Activated T-helper 1 cell treated with anti-CD3 and anti-CD28 coated beads, Interleukin-12 subunit alpha, Interleukin-12 subunit beta, Interleukin-2, Interleukin-4 antibody, amounts not matched to agents 30 ng/mL and 10 ng/mL and 1 ng/mL, durations not matched to agents 14 hours and 24 hours and 36 hours (primary cell): ENCODE measurements around the gene SYNM. TPM values are rescaled to one million over a fixed set of nuclear protein-coding genes. Genes with fewer than 3 reads are reported as not detected.

Source experiments
- DNase-seq: peaks from one replicate; pipeline ENCODE4 v3.0.0; 2021; ENCODE audit warnings: low spot score
- H3K27ac Mint-ChIP-seq: one replicate; pipeline ENCODE4 v1.8.0; 2021; ENCODE audit warnings: mild to moderate bottlenecking, mixed read lengths
- H3K27me3 Mint-ChIP-seq: one replicate; pipeline ENCODE4 v1.8.0; 2022; ENCODE audit warnings: mild to moderate bottlenecking, moderate library complexity, mixed read lengths; ENCODE audit not compliant: insufficient read depth
- H3K36me3 Mint-ChIP-seq: one replicate; pipeline ENCODE4 v1.8.0; 2021; ENCODE audit warnings: low read depth, mixed read lengths
- H3K4me1 Mint-ChIP-seq: one replicate; pipeline ENCODE4 v1.8.0; 2021; ENCODE audit warnings: low read depth, mixed read lengths
- H3K4me3 Mint-ChIP-seq: one replicate; pipeline ENCODE4 v1.8.0; 2021; ENCODE audit warnings: mild to moderate bottlenecking, moderate library complexity, mixed read lengths
- H3K9me3 Mint-ChIP-seq: one replicate; pipeline ENCODE4 v1.8.0; 2021; ENCODE audit warnings: mixed read lengths
- intact Hi-C: fragments of 100-400 bp; cut with micrococcal nuclease; formaldehyde crosslinking; loops from one replicate; pipeline ENCODE4 v1.15.1; 2024
- total RNA-seq: library from RNA; stranded (reverse); gene quantifications from 2 replicates; pipeline ENCODE4 v1.2.3, GENCODE V29; 2022

The SYNM gene
- total RNA-seq, 1 donor from 2014 or later: 2.2 TPM

GRCh38 chr15:99132634-99133287 is 27.9 kb downstream of the SYNM start:
- DNase-seq: no peak
- intact Hi-C loops: no loop called here
- H3K36me3 Mint-ChIP-seq: peaks cover 4% of the 10 kb centered on the region
- H3K4me3 Mint-ChIP-seq: no peak overlapping the region
- no peaks in the 10 kb centered on the region for H3K9me3 Mint-ChIP-seq
- H3K4me1 Mint-ChIP-seq: peaks cover 10% of the 10 kb centered on the region
- no peak overlapping the region for H3K27ac Mint-ChIP-seq
- H3K27me3 Mint-ChIP-seq: no peaks in the 10 kb centered on the region

- DNase-seq: no peak
- Mint-ChIP-seq H3K4me1 (peaks cover 10% of the 10 kb centered on the region), H3K27me3 (no peaks in the 10 kb centered on the region), H3K36me3 (peaks cover 4% of the 10 kb centered on the region), H3K9me3 (no peaks in the 10 kb centered on the region), H3K4me3 (no peak overlapping the region), H3K27ac (no peak overlapping the region)
- intact Hi-C loops: no loop called here
Observed at GRCh38 chr15:99134317-99134821, 29.5 kb downstream of the SYNM start.

GRCh38 chr15:99135194-99135593 is 30.3 kb downstream of the SYNM start:
- intact Hi-C loops: no loop called here
- no peak for DNase-seq
- H3K27me3 Mint-ChIP-seq: no peaks in the 10 kb centered on the region
- no peaks in the 10 kb centered on the region for H3K9me3 Mint-ChIP-seq
- H3K27ac Mint-ChIP-seq: no peak overlapping the region
- no peak overlapping the region for H3K4me3 Mint-ChIP-seq
- no peaks in the 10 kb centered on the region for H3K36me3 Mint-ChIP-seq
- H3K4me1 Mint-ChIP-seq: peaks cover 10% of the 10 kb centered on the region

- H3K27me3 Mint-ChIP-seq: peaks cover 4% of the 10 kb centered on the region
- H3K27ac Mint-ChIP-seq: no peak overlapping the region
- no peaks in the 10 kb centered on the region for H3K9me3 Mint-ChIP-seq
- H3K4me3 Mint-ChIP-seq: no peak overlapping the region
- peaks cover 10% of the 10 kb centered on the region for H3K4me1 Mint-ChIP-seq
- H3K36me3 Mint-ChIP-seq: no peaks in the 10 kb centered on the region
- DNase-seq: no peak
- intact Hi-C loops: no loop called here
Observed at GRCh38 chr15:99137111-99137546, 32.2 kb downstream of the SYNM start.

- peaks cover 10% of the 10 kb centered on the region for H3K4me1 Mint-ChIP-seq
- H3K27ac Mint-ChIP-seq: no peak overlapping the region
- no peaks in the 10 kb centered on the region for H3K9me3 Mint-ChIP-seq
- peaks cover 4% of the 10 kb centered on the region for H3K27me3 Mint-ChIP-seq
- no peaks in the 10 kb centered on the region for H3K36me3 Mint-ChIP-seq
- H3K4me3 Mint-ChIP-seq: no peak overlapping the region
- intact Hi-C loops: no loop called here
- DNase-seq: no peak
Observed at GRCh38 chr15:99137877-99138276, 33.0 kb downstream of the SYNM start.

GRCh38 chr15:99138491-99138982 is 33.7 kb downstream of the SYNM start:
- H3K27ac Mint-ChIP-seq: no peak overlapping the region
- no peak overlapping the region for H3K4me3 Mint-ChIP-seq
- H3K9me3 Mint-ChIP-seq: no peaks in the 10 kb centered on the region
- peaks cover 10% of the 10 kb centered on the region for H3K4me1 Mint-ChIP-seq
- intact Hi-C loops: no loop called here
- no peaks in the 10 kb centered on the region for H3K36me3 Mint-ChIP-seq
- no peak for DNase-seq
- peaks cover 4% of the 10 kb centered on the region for H3K27me3 Mint-ChIP-seq

GRCh38 chr15:99139276-99139675 is 34.4 kb downstream of the SYNM start:
- no peak overlapping the region for H3K4me3 Mint-ChIP-seq
- no peak overlapping the region for H3K27ac Mint-ChIP-seq
- peaks cover 10% of the 10 kb centered on the region for H3K4me1 Mint-ChIP-seq
- intact Hi-C loops: no loop called here
- H3K36me3 Mint-ChIP-seq: no peaks in the 10 kb centered on the region
- no peak for DNase-seq
- H3K27me3 Mint-ChIP-seq: peaks cover 9% of the 10 kb centered on the region
- no peaks in the 10 kb centered on the region for H3K9me3 Mint-ChIP-seq

GRCh38 chr15:99140590-99140989 is 35.7 kb downstream of the SYNM start:
- peaks cover 11% of the 10 kb centered on the region for H3K27me3 Mint-ChIP-seq
- no peak overlapping the region for H3K4me3 Mint-ChIP-seq
- H3K4me1 Mint-ChIP-seq: peaks cover 2% of the 10 kb centered on the region
- no peaks in the 10 kb centered on the region for H3K36me3 Mint-ChIP-seq
- H3K9me3 Mint-ChIP-seq: no peaks in the 10 kb centered on the region
- H3K27ac Mint-ChIP-seq: no peak overlapping the region
- intact Hi-C loops: no loop called here
- no peak for DNase-seq

- Mint-ChIP-seq H3K36me3 (no peaks in the 10 kb centered on the region), H3K4me3 (no peak overlapping the region), H3K4me1 (no peaks in the 10 kb centered on the region), H3K27ac (no peak overlapping the region), H3K9me3 (no peaks in the 10 kb centered on the region), H3K27me3 (peaks cover 11% of the 10 kb centered on the region)
- DNase-seq: no peak
- intact Hi-C loops: no loop called here
Observed at GRCh38 chr15:99141943-99142342, 37.1 kb downstream of the SYNM start.

- DNase-seq: no peak
- H3K4me3 Mint-ChIP-seq: no peak overlapping the region
- intact Hi-C loops: no loop called here
- no peak overlapping the region for H3K27ac Mint-ChIP-seq
- H3K9me3 Mint-ChIP-seq: no peaks in the 10 kb centered on the region
- H3K4me1 Mint-ChIP-seq: no peaks in the 10 kb centered on the region
- H3K36me3 Mint-ChIP-seq: no peaks in the 10 kb centered on the region
- H3K27me3 Mint-ChIP-seq: peaks cover 11% of the 10 kb centered on the region
Observed at GRCh38 chr15:99142562-99142961, 37.7 kb downstream of the SYNM start.

GRCh38 chr15:99143242-99143641 is 38.4 kb downstream of the SYNM start:
- no peak overlapping the region for H3K4me3 Mint-ChIP-seq
- H3K9me3 Mint-ChIP-seq: no peaks in the 10 kb centered on the region
- no peak overlapping the region for H3K27ac Mint-ChIP-seq
- H3K27me3 Mint-ChIP-seq: peaks cover 11% of the 10 kb centered on the region
- no peak for DNase-seq
- no peaks in the 10 kb centered on the region for H3K36me3 Mint-ChIP-seq
- intact Hi-C loops: no loop called here
- H3K4me1 Mint-ChIP-seq: no peaks in the 10 kb centered on the region

GRCh38 chr15:99143655-99144610 is 39.1 kb downstream of the SYNM start:
- Mint-ChIP-seq H3K4me3 (no peak overlapping the region), H3K27me3 (peaks cover 11% of the 10 kb centered on the region), H3K9me3 (no peaks in the 10 kb centered on the region), H3K36me3 (no peaks in the 10 kb centered on the region), H3K27ac (no peak overlapping the region), H3K4me1 (no peaks in the 10 kb centered on the region)
- DNase-seq: no peak
- intact Hi-C loops: no loop called here

GRCh38 chr15:99145005-99145404 is 40.1 kb downstream of the SYNM start:
- Mint-ChIP-seq H3K9me3 (no peaks in the 10 kb centered on the region), H3K27ac (no peak overlapping the region), H3K27me3 (peaks cover 11% of the 10 kb centered on the region), H3K36me3 (no peaks in the 10 kb centered on the region), H3K4me1 (no peaks in the 10 kb centered on the region), H3K4me3 (no peak overlapping the region)
- no peak for DNase-seq
- intact Hi-C loops: no loop called here
